WTC11 (cell line): Measurements from ENCODE around the gene EIF4H.

Experiments
- ATF1 ChIP-seq: sonication (generic); formaldehyde crosslinking; IDR thresholded peaks from 2 replicates; pipeline ENCODE4 v1.8.1; 2023; ENCODE audit warnings: mild to moderate bottlenecking, moderate library complexity, missing genetic modification reagents
- CBFB ChIP-seq: sonication (generic); formaldehyde crosslinking; IDR thresholded peaks from 2 replicates; pipeline ENCODE4 v1.8.1; 2022; ENCODE audit warnings: mild to moderate bottlenecking, low read depth, missing genetic modification reagents
- CREB1 ChIP-seq: sonication (generic); formaldehyde crosslinking; IDR thresholded peaks from 2 replicates; pipeline ENCODE4 v1.8.0; 2023; ENCODE audit warnings: mild to moderate bottlenecking, missing genetic modification reagents
- MAX ChIP-seq: sonication (generic); formaldehyde crosslinking; IDR thresholded peaks from 2 replicates; pipeline ENCODE4 v1.8.0; 2022; ENCODE audit warnings: mild to moderate bottlenecking, missing genetic modification reagents
- MYBL2 ChIP-seq: sonication (generic); formaldehyde crosslinking; IDR thresholded peaks from 2 replicates; pipeline ENCODE4 v1.8.1; 2023; ENCODE audit warnings: mild to moderate bottlenecking, moderate library complexity, missing genetic modification reagents
- NFYB ChIP-seq: sonication (generic); formaldehyde crosslinking; conservative IDR thresholded peaks from 2 replicates; pipeline ENCODE4 v1.8.0; 2022; ENCODE audit warnings: low read depth, missing genetic modification reagents
- NR3C1 ChIP-seq: sonication (generic); formaldehyde crosslinking; conservative IDR thresholded peaks from 2 replicates; pipeline ENCODE4 v1.8.1; 2023; ENCODE audit warnings: low read depth, mild to moderate bottlenecking, missing genetic modification reagents

- TF ChIP-seq MAX (CRISPR knock-in tag) = no peak
- no peak for TF ChIP-seq ATF1 (CRISPR knock-in tag)
- TF ChIP-seq CREB1 (CRISPR knock-in tag) = no peak
- TF ChIP-seq NR3C1 (CRISPR knock-in tag) = no peak
- no peak for TF ChIP-seq NFYB (CRISPR knock-in tag)
- no peak for TF ChIP-seq CBFB (CRISPR knock-in tag)
- TF ChIP-seq MYBL2 = no peak
Observed at GRCh38 chr7:74153736-74154135, 20.4 kb upstream of the EIF4H start.
